ENCODE results near the gene SLC22A4. TPM values are rescaled to one million over a fixed set of nuclear protein-coding genes. Genes with fewer than 3 reads are reported as not detected.

Gene SLC22A4
- total RNA-seq, 1 donor from 2014 or later, result 1.3 TPM

GRCh38 chr5:132267931-132268768 lies 26.0 kb upstream of the SLC22A4 start:
- no peak for TF ChIP-seq CTCF (conservative IDR thresholded peaks at IDR 0.05)
- peak; percentile 66 for DNase-seq (ENCODE audit: extremely low spot score, unreplicated experiment)
- peak overlapping the region; percentile 96 for H3K27ac Mint-ChIP-seq
- H3K9me3 Mint-ChIP-seq, result no peaks in the 10 kb centered on the region
- H3K36me3 Mint-ChIP-seq, result peaks cover 24% of the 10 kb centered on the region
- no peaks in the 10 kb centered on the region for H3K27me3 Mint-ChIP-seq
- no peak overlapping the region for H3K4me3 Mint-ChIP-seq
- H3K4me1 Mint-ChIP-seq (ENCODE audit: unreplicated experiment), result peaks cover 37% of the 10 kb centered on the region

GRCh38 chr5:132268769-132269551 lies 25.2 kb upstream of the SLC22A4 start:
- H3K27me3 Mint-ChIP-seq, result no peaks in the 10 kb centered on the region
- peaks cover 45% of the 10 kb centered on the region for H3K4me1 Mint-ChIP-seq (ENCODE audit: unreplicated experiment)
- no peak for TF ChIP-seq CTCF (conservative IDR thresholded peaks at IDR 0.05)
- H3K9me3 Mint-ChIP-seq, result no peaks in the 10 kb centered on the region
- H3K4me3 Mint-ChIP-seq, result no peak overlapping the region
- peak; percentile 80 for DNase-seq (ENCODE audit: extremely low spot score, unreplicated experiment)
- H3K36me3 Mint-ChIP-seq, result peaks cover 24% of the 10 kb centered on the region
- peak overlapping the region; percentile 79 for H3K27ac Mint-ChIP-seq

GRCh38 chr5:132269635-132270334 lies 24.4 kb upstream of the SLC22A4 start:
- no peak for TF ChIP-seq CTCF (conservative IDR thresholded peaks at IDR 0.05)
- DNase-seq (ENCODE audit: extremely low spot score, unreplicated experiment), result no peak
- Mint-ChIP-seq H3K4me3 (peak overlapping the region; percentile 25), H3K36me3 (peaks cover 24% of the 10 kb centered on the region), H3K27ac (peak overlapping the region; percentile 79), H3K9me3 (no peaks in the 10 kb centered on the region), H3K27me3 (no peaks in the 10 kb centered on the region), H3K4me1 (ENCODE audit: unreplicated experiment) (peaks cover 42% of the 10 kb centered on the region)

GRCh38 chr5:132270335-132270665 lies 23.9 kb upstream of the SLC22A4 start:
- no peaks in the 10 kb centered on the region for H3K9me3 Mint-ChIP-seq
- H3K27ac Mint-ChIP-seq, result no peak overlapping the region
- H3K4me1 Mint-ChIP-seq (ENCODE audit: unreplicated experiment), result peaks cover 39% of the 10 kb centered on the region
- no peaks in the 10 kb centered on the region for H3K27me3 Mint-ChIP-seq
- H3K4me3 Mint-ChIP-seq, result no peak overlapping the region
- DNase-seq (ENCODE audit: extremely low spot score, unreplicated experiment), result no peak
- no peak for TF ChIP-seq CTCF (conservative IDR thresholded peaks at IDR 0.05)
- peaks cover 23% of the 10 kb centered on the region for H3K36me3 Mint-ChIP-seq

- TF ChIP-seq CTCF (conservative IDR thresholded peaks at IDR 0.05), result no peak
- H3K36me3 Mint-ChIP-seq, result peaks cover 24% of the 10 kb centered on the region
- DNase-seq (ENCODE audit: extremely low spot score, unreplicated experiment), result no peak
- no peak overlapping the region for H3K27ac Mint-ChIP-seq
- H3K9me3 Mint-ChIP-seq, result no peaks in the 10 kb centered on the region
- H3K4me1 Mint-ChIP-seq (ENCODE audit: unreplicated experiment), result peaks cover 39% of the 10 kb centered on the region
- H3K4me3 Mint-ChIP-seq, result no peak overlapping the region
- no peaks in the 10 kb centered on the region for H3K27me3 Mint-ChIP-seq
These were observed 23.5 kb upstream of the SLC22A4 start for GRCh38 chr5:132270706-132271105.

Data from type B pancreatic cell (in vitro differentiated cells).